ENCODE results near the gene WDR6.
A peak's percentile ranks its signal among the peaks of the same experiment; 100 is the strongest.

WDR6 gene

DNA sequence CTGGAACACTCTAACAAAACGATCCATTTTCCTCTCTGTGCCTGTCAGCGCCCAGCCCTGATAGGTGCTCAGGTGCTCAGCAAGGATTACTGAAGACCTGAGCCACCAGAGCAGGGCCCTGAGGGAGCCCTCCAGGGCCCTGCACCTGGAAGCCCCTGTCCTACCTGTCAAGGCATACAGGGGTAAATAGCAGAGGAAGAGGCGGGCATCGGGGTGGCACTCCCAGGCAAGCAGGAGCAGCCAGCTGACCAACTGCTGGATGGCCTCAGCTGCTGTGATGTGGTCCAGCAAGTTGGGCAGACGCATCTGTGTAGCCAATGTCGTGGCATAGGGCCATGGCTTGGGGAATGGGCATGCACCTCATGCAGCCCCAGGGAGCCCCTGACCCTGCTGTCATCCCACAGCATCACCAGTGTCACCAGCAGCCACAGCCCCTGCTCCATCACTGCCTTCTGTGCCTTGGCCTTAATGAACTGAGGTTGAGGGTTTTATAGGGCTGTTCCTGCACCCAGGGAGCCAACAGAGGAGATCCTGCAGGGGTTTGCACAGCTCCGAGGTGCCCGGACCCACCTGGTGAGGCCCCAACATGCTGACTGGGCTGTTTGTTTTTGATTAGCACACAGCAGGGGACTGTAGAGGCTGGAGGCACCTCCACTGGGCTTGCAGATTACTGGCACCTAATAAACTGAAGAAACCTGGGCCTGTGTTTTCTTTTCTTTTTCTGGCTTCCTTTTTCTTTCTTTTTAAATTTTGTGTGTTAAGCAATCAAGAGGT, 7.9 kb upstream of the WDR6 start:
- DNase-seq (ENCODE audit: low read depth): no peak
- no peak overlapping the region for H3K4me3 ChIP-seq (ENCODE audit: control insufficient read depth, low read depth, low read length)
- TF ChIP-seq, protein P1, sequence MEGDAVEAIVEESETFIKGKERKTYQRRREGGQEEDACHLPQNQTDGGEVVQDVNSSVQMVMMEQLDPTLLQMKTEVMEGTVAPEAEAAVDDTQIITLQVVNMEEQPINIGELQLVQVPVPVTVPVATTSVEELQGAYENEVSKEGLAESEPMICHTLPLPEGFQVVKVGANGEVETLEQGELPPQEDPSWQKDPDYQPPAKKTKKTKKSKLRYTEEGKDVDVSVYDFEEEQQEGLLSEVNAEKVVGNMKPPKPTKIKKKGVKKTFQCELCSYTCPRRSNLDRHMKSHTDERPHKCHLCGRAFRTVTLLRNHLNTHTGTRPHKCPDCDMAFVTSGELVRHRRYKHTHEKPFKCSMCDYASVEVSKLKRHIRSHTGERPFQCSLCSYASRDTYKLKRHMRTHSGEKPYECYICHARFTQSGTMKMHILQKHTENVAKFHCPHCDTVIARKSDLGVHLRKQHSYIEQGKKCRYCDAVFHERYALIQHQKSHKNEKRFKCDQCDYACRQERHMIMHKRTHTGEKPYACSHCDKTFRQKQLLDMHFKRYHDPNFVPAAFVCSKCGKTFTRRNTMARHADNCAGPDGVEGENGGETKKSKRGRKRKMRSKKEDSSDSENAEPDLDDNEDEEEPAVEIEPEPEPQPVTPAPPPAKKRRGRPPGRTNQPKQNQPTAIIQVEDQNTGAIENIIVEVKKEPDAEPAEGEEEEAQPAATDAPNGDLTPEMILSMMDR (conservative IDR thresholded peaks at IDR 0.05; ENCODE audit: control insufficient read depth, insufficient read depth, low read depth, low read length): no peak

GRCh38 chr3:49001155-49001554, 6.0 kb upstream of the WDR6 start:
- DNase-seq (ENCODE audit: low read depth): no peak
- no peak overlapping the region for H3K4me3 ChIP-seq (ENCODE audit: control insufficient read depth, low read depth, low read length)
- TF ChIP-seq, protein P1 (conservative IDR thresholded peaks at IDR 0.05; ENCODE audit: control insufficient read depth, insufficient read depth, low read depth, low read length): no peak

DNA sequence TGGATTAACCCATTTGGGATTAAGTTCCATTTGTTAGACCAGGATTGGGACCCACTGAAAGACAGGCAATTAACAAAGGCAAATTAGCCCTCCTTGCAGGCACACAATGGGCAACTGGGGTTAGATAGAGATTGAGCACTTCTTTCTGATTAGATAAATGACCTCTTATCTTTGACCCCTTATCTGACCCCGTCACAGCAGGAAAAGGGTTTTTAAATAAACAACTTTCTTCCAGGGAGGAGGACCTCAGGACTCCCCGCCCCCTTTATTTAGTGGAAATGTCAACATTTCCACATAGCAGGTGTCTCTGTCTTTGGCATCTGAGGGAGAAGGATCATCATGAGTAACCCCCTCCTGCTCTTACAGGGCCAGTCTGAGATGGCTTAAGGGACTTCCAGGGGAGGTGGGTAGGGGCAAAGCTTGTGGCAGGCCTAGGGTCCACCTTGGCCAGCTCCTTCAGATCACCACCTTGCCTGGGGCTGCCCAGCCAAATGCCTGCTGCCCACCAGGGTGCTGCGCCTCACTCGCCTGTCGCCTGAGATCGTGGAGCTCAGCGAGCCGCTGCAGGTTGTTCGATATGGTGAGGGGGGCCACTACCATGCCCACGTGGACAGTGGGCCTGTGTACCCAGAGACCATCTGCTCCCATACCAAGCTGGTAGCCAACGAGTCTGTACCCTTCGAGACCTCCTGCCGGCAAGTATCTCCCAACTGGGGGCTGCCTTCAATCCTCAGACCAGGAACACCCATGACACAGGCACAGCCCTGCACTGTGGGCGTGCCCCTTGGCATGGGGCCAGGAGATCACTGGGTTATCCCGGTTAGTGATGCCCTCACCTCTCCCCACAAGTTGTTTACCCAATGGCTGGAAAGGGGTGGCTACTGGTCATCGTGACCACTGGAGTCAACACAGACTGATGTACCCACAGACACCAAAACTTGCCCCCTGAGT, 2.6 kb upstream of the WDR6 start:
- DNase-seq (ENCODE audit: low read depth): no peak
- TF ChIP-seq, protein P1 (conservative IDR thresholded peaks at IDR 0.05; ENCODE audit: control insufficient read depth, insufficient read depth, low read depth, low read length): no peak
- no peak overlapping the region for H3K4me3 ChIP-seq (ENCODE audit: control insufficient read depth, low read depth, low read length)

DNA sequence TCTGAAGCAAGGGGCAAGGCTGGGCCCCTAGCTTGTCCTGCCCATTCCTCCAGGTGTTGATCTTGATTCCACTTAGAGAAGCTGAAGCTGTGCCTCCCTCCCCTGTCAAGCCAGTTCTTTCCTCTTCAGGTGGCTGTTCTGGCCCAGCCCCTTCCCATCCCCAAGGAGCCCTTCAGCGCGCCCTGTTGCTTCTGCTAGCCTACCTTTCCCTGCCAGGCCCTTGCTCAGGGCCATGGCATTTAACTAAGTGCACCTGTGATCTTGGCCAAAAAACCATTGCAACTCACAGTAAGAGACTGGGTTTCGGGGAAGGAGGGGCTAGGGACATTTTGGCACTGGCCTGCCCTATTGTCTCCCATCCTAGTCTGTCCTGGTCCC, 1.9 kb upstream of the WDR6 start:
- TF ChIP-seq, protein P1 (conservative IDR thresholded peaks at IDR 0.05; ENCODE audit: control insufficient read depth, insufficient read depth, low read depth, low read length): no peak
- DNase-seq (ENCODE audit: low read depth): no peak
- no peak overlapping the region for H3K4me3 ChIP-seq (ENCODE audit: control insufficient read depth, low read depth, low read length)

DNA sequence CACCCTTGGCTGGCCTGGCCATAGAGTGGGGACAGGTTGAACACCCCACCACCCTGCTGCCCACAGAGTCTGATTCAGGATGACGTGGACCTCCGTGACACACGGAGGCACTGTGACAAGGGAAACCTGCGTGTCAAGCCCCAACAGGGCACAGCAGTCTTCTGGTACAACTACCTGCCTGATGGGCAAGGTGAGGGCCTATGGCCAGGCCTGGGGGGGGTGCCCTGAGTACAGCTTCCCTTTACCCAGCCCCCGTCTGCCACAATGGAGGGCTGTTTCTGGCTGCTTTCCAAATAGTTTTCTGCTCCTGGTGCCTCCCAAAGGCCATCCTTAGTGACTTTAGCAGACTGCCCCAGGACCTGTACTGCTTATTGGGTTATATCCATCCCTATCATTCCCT, 1.2 kb upstream of the WDR6 start:
- no peak overlapping the region for H3K4me3 ChIP-seq (ENCODE audit: control insufficient read depth, low read depth, low read length)
- TF ChIP-seq, protein P1 (conservative IDR thresholded peaks at IDR 0.05; ENCODE audit: control insufficient read depth, insufficient read depth, low read depth, low read length): no peak
- no peak for DNase-seq (ENCODE audit: low read depth)

GRCh38 chr3:49006408-49007067, 653 bp upstream of the WDR6 start:
- H3K4me3 ChIP-seq (ENCODE audit: control insufficient read depth, low read depth, low read length): peak overlapping the region; percentile 65
- TF ChIP-seq, protein P1 (conservative IDR thresholded peaks at IDR 0.05; ENCODE audit: control insufficient read depth, insufficient read depth, low read depth, low read length): no peak
- DNase-seq (ENCODE audit: low read depth): peak; percentile 51

All from fibroblast of mammary gland (primary cell).